Activated CD4-positive, CD25-positive, alpha-beta regulatory T cell treated with anti-CD3 and anti-CD28 coated beads, Interleukin-2, amount 50 U/mL, for 24 hours (primary cell): ENCODE results near the gene MREG.
"Not testable (repeated sequence)": the region's sequence is repeated elsewhere in the genome, so short reads cannot be mapped to it uniquely, and the experiment has no call there.

Source experiments
- ATAC-seq, 2 donors: fragments of 150-1000 bp; cut with Tn5 transposase; one replicate each; pipeline ENCODE4 v1.10.0; 2021; ENCODE audit warnings: mild to moderate bottlenecking in 1 of 2, moderate library complexity in 1 of 2

MREG gene

GRCh38 chr2:215985257-215985656 lies 28.1 kb downstream of the MREG start:
- ATAC-seq, result no peak

- no peak for ATAC-seq
These were observed 28.7 kb downstream of the MREG start for GRCh38 chr2:215984661-215985060.

GRCh38 chr2:215983581-215984351 lies 29.6 kb downstream of the MREG start:
- ATAC-seq, result no peak

- peak; percentile 65 to 77 for ATAC-seq
These were observed 30.9 kb downstream of the MREG start for GRCh38 chr2:215982465-215982875.

GRCh38 chr2:215981115-215981514 lies 32.2 kb downstream of the MREG start:
- no peak for ATAC-seq

GRCh38 chr2:215979620-215980019 lies 33.7 kb downstream of the MREG start:
- peak; percentile 89 to 91 for ATAC-seq

GRCh38 chr2:215974700-215975429 lies 38.5 kb downstream of the MREG start:
- ATAC-seq, result no peak

GRCh38 chr2:215973954-215974699 lies 39.2 kb downstream of the MREG start:
- peak in 1 of 2 donors; percentile 6 for ATAC-seq

- ATAC-seq, result no peak
These were observed 40.1 kb downstream of the MREG start for GRCh38 chr2:215973145-215973792.

GRCh38 chr2:215971671-215972070 lies 41.7 kb downstream of the MREG start:
- ATAC-seq, result no peak

GRCh38 chr2:215970894-215971293 lies 42.5 kb downstream of the MREG start:
- ATAC-seq, result not testable (repeated sequence)

GRCh38 chr2:215970425-215970824 lies 42.9 kb downstream of the MREG start:
- ATAC-seq, result peak; percentile 86 to 92

- no peak for ATAC-seq
These were observed 44.1 kb downstream of the MREG start for GRCh38 chr2:215969131-215969841.

- no peak for ATAC-seq
These were observed 44.9 kb downstream of the MREG start for GRCh38 chr2:215968499-215968898.

GRCh38 chr2:215967590-215968378 lies 45.6 kb downstream of the MREG start:
- peak; percentile 47 to 56 for ATAC-seq

GRCh38 chr2:215966951-215967350 lies 46.4 kb downstream of the MREG start:
- no peak for ATAC-seq

- no peak for ATAC-seq
These were observed 47.1 kb downstream of the MREG start for GRCh38 chr2:215966274-215966673.

- no peak for ATAC-seq
These were observed 47.7 kb downstream of the MREG start for GRCh38 chr2:215965532-215966165.

GRCh38 chr2:215961981-215962380 lies 51.4 kb downstream of the MREG start:
- ATAC-seq, result no peak

- no peak for ATAC-seq
These were observed 55.1 kb downstream of the MREG start for GRCh38 chr2:215958257-215958656.
